ENCODE measurements around the gene ADGRB3.

The ADGRB3 gene

DNA sequence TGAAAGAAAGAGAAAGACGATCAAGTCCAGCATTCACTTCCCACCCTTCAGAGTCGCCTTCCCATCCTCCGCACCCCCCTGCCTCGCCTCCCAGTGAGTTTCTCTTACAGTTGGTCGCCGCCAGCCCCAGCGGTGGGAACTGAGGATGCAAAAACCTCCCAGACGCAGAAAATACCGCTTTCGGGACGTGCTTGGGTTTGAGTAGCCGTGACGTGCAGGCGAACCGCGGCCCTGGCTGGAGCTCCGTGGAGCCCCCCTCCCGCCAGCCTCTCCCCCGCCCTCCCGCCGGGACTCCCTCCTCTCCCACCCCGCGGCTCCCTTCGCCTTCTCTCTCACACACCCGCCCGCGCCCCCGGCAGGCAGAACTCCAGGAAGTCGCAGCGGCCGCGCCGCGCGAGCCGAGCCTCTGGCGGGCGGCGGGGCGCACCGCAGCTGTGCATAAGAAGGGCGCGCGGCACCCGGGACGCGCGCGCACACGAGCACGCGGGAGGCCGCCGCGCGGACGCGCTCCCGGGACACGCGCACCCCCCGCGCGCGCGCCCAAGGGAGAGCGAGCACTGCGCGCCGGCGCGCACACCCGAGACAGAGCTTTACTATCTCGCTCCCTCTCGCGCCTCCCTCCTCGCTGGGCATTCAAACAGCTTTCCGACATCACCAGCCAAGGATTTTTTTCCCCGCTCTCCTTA lies at the start of gene ADGRB3:
Gene ADGRB3 (plus strand): TSS at position 557 of the 686 bp plus-strand sequence. CDS start 3,394 bp downstream, outside the sequence.
- DNase-seq = peak; percentile 63

DNA sequence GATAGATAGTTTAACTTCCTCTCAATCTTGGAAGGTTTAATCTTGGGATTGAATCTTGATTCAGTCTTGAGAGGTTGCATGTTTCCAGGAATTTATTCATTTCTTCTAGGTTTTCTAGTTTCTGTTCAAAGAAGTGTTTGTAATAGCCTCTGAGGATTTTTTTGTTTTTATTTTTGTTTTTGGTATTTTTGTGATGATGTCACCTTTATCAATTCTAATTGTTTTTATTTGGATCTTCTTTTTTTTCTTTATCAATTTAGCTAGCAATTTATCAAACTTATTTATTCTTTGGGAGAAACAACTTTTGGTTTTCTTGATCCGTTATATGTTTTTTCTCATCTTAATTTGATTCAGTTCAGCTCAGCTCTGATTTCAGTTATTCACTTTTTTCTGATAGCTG lies 41.5 kb upstream of the ADGRB3 start:
- no peak for DNase-seq

GRCh38 chr6:68597642-68598041 lies 37.4 kb upstream of the ADGRB3 start:
- no peak for DNase-seq

DNA sequence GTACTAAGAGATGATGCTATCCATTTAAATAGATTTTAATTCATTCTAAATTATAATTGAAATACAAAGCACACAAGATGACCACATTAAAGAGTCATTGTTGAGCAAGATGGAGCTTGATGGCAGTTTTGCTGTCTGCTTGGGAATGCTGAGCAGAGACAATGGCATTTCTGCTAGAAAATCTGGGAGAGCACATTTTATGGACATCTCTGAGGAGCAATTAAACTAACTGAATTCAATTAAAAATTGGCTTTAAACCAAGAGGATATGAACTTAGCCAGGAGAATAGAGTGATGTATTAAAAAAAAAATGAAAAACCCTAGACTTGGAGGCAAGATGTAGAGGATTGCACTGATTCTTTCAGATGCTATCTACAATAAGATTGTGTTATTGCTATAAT lies 19.1 kb upstream of the ADGRB3 start:
- DNase-seq = no peak

DNA sequence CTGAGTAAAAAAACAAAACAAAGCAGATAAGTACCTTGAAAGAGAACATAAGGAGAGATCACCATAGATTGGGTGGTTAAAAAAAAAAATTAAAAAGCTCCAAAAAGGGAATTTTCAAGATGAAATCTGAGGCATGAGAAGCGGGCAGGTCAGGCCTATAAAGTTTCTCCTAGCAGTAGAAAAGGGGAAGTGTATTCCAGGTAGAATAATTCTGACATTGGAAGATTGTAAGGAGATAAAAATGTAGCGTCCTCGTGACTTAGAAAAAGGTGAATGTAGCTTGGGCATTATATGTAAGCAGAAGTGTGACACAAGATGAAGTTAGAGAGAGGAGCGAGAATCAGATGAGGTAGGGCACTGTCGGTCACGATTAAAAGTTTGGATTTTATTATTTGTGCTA lies 9.1 kb upstream of the ADGRB3 start:
- DNase-seq = no peak

- DNase-seq = no peak
These were observed 6.9 kb upstream of the ADGRB3 start for GRCh38 chr6:68628161-68628560.

- DNase-seq = no peak
These were observed 2.3 kb upstream of the ADGRB3 start for GRCh38 chr6:68632734-68633133.

GRCh38 chr6:68633281-68633971 lies 1.7 kb upstream of the ADGRB3 start:
- DNase-seq = no peak

DNA sequence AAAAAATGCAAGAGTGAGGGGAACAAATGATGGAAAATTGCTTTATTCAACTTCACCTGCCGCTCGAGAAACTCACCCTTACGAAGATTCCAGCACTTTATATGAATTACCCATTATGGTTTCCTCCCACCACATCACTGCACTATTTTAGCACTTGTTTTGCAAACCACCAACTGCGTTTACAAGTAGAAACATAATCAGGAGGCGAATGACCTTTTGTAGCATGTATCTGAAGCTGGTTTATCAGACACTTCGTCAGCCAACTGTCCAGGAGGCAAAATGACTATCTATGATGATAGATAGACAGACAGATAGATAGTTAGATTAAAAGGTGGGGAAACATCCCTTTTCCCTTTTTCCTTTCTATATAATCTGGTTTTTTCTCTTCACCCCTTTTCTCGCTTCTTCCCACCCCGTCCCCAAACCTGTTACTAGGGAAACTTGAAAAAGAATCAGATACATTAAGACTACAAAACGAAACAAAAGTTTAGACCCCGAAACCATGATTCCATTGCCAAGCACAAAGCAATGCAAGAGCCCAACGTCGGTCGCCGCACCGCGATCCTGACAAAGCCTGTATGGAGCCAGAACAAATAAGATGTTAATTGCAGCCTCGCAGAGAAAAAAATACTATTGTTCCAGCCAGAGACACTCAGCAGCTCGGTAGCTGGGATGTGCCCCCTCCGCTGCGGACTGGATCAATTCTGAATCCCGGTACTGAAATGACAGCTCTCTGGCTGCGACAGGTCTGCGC lies 933 bp upstream of the ADGRB3 start:
- DNase-seq = no peak

GRCh38 chr6:68635412-68635705 lies 277 bp downstream of the ADGRB3 start:
- DNase-seq = no peak

DNA sequence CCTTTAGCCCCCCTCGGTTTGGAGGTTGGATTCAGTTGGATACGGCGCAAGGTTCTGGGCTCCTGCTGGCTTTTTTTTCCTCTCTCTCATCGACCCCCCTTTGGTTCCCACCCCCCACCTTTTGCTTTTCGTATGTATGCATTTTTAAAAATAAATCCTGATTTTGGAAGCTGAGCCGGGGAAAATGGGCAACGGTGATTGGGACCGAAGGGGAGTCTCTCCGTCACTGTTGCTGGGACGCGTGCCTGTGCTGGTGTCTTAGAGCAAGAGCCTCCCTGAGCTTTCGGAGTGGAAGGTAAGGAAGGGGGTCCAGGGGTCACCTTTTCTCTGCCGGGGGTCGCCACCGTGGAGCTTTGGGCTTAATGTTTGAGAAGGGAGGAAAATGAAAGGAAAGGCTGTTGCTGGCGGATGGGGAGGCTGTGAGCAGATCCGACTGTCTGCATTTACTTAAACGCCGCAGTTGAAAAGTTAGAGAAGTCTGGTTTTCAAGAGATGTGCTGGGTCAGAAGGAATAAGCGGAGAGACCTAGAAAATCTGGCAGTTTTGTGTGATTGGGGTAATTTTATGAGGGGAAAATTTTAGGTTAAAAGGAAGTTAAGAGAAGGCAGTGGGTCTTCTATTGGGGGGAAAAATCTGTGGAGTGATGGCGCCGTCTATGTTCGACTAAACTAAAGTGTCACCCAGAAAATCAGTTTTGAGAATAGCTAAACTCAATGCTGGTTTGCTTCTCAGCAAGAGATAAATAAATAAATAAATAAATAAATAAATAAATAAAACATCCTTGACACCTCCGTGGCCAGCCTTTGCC lies 828 bp downstream of the ADGRB3 start:
- DNase-seq = no peak

GRCh38 chr6:68636666-68637065 lies 1.6 kb downstream of the ADGRB3 start:
- DNase-seq = no peak

- no peak for DNase-seq
These were observed 2.0 kb downstream of the ADGRB3 start for GRCh38 chr6:68637071-68637470.

GRCh38 chr6:68637782-68638181 lies 2.7 kb downstream of the ADGRB3 start:
- DNase-seq = no peak

- DNase-seq = no peak
These were observed 3.3 kb downstream of the ADGRB3 start for GRCh38 chr6:68638230-68638900.

DNA sequence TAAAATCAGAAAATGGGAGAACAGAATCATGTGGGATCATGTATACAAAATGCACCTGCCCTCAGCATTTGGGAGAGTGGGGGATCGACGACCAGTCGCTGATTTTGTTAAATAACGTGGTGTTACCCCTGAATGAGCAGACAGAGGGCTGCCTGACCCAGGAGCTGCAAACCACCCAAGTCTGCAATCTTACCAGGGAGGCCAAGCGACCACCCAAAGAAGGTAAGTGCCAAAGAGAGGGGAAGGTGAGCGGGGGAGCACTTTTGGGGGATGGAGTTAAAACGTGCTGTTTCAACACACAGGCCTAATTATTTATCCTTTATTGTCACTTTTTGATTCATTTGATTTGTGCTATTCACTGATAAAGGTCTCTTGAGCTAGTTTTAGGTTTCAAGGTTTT lies 4.1 kb downstream of the ADGRB3 start:
- DNase-seq = no peak

GRCh38 chr6:68639826-68640490 lies 4.9 kb downstream of the ADGRB3 start:
- DNase-seq = no peak

GRCh38 chr6:68640491-68640835 lies 5.4 kb downstream of the ADGRB3 start:
- no peak for DNase-seq

DNA sequence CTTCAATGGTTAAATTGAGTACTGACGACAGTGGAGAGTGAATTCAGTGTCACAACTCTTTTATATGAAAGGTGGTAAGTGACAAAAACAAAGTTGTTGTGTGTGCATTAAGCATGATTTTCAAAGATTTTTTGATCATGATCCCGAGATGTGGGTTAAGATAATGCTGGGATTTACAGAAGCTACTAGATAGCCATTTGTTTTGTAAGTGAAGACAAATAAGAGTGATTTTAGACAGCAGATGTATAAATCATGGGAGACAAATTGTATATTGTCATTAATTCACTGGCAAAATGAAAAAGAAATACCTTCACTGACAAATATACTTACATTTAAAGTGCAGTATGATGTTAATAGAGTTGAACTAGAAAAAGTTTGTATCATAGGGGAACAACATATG lies 6.1 kb downstream of the ADGRB3 start:
- DNase-seq = no peak

DNA sequence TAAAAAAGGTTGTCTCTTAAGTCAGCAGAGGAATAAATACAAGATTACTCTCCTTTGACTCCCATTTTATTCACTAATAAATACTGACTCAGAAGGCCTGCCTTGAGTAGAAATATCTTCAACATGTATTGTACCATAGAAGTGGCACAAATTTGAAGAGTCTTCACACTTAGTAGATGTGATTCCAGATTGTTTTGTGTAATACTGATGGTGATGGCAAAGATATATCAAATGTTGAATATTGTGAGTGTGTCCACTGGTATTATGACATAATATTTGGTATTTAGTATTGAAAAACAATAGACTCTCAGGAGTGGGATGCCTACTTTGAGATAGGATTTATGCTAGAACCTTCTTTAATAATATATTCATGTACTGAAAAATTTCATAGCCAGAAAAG lies 7.0 kb downstream of the ADGRB3 start:
- DNase-seq = no peak

GRCh38 chr6:68642977-68643376 lies 7.9 kb downstream of the ADGRB3 start:
- DNase-seq = no peak

DNA sequence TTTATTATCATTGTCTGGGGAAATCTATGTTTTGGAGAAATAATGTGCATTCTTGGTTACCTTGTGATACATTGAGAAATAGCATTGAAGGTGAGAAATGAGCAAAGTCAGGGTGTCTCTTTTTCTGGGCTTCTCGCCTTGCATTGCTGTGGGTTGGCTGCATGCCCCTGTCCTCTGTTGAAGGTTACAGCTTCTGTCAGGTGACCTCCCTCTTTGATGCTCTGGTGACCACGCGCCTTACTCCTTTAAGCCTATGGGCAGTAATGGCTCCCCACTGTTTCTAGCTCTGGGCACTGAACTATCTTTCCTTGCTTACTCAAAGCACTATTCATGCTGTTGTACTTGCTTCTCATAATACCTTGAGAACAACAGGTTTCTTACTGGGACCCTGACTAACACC lies 14.6 kb downstream of the ADGRB3 start:
- DNase-seq = no peak
